Smooth muscle cell (in vitro differentiated cells): Measurements from ENCODE around the gene TUFT1. TPM values are rescaled to one million over a fixed set of nuclear protein-coding genes. Genes with fewer than 3 reads are reported as not detected.
A peak's percentile ranks its signal among the peaks of the same experiment; 100 is the strongest.

Source experiments
- DNase-seq: peaks from one replicate; lab custom pipeline; 2025; ENCODE audit not compliant: unreplicated experiment; lab: John Stamatoyannopoulos, UW
- H2AFZ ChIP-seq: fragments of 200-600 bp; sonication (generic); 2 replicates; pipeline ENCODE4 v1.6.0; 2016; ENCODE audit warnings: antibody characterized with exemption, low read depth, mild to moderate bottlenecking
- H3F3A ChIP-seq: fragments of 200-600 bp; sonication (generic); 2 replicates; pipeline ENCODE4 v1.6.0; 2017; ENCODE audit warnings: antibody characterized with exemption, low read depth
- H3K27ac ChIP-seq: fragments of 200-600 bp; sonication (generic); 2 replicates; pipeline ENCODE4 v1.5.1; 2016; ENCODE audit warnings: low read depth, mild to moderate bottlenecking
- H3K27me3 ChIP-seq: fragments of 200-600 bp; sonication (generic); 2 replicates; pipeline ENCODE4 v1.6.1; 2016; ENCODE audit warnings: low read depth, mild to moderate bottlenecking
- H3K36me3 ChIP-seq: fragments of 200-600 bp; sonication (generic); 2 replicates; pipeline ENCODE4 v1.5.1; 2016; ENCODE audit warnings: low read depth
- H3K4me1 ChIP-seq: fragments of 200-600 bp; sonication (generic); 2 replicates; pipeline ENCODE4 v1.5.1; 2016; ENCODE audit warnings: low read depth
- H3K4me2 ChIP-seq: fragments of 200-600 bp; sonication (generic); 2 replicates; pipeline ENCODE4 v1.6.0; 2016; ENCODE audit warnings: mild to moderate bottlenecking
- H3K4me3 ChIP-seq: fragments of 200-600 bp; sonication (generic); 2 replicates; pipeline ENCODE4 v1.5.1; 2016; ENCODE audit warnings: mild to moderate bottlenecking
- H3K79me2 ChIP-seq: fragments of 200-600 bp; sonication (generic); 2 replicates; pipeline ENCODE4 v1.6.0; 2016; ENCODE audit warnings: low read depth, mild to moderate bottlenecking
- H3K9ac ChIP-seq: fragments of 200-600 bp; sonication (generic); 2 replicates; pipeline ENCODE4 v1.6.0; 2016; ENCODE audit warnings: low read depth
- H3K9me3 ChIP-seq: fragments of 200-600 bp; sonication (generic); replicated peaks from 2 replicates; pipeline ENCODE4 v1.5.1; 2016; ENCODE audit warnings: low read depth
- H4K20me1 ChIP-seq: fragments of 200-600 bp; sonication (generic); 2 replicates; pipeline ENCODE4 v1.6.0; 2016; ENCODE audit warnings: low read depth
- WGBS: methylation state at CpG from one replicate; pipeline ENCODE4 v1.1.7; 2016; ENCODE audit warnings: low lambda C conversion rate; 5-methylcytosine and 5-hydroxymethylcytosine counted together
- polyA plus RNA-seq: library from polyadenylated mRNA; unstranded; fragments of >200 nt; fragmentation: Nextera tagmentation; extraction: Ambion mirVana; gene quantifications from 2 replicates; pipeline ENCODE4 v1.2.1, GENCODE V29; 2016
- total RNA-seq: library from RNA; depleted of rRNA; stranded (reverse); fragments of >200 nt; gene quantifications from 2 replicates; pipeline ENCODE4 v1.2.3, GENCODE V29; 2014
- TF ChIP-seq, protein P1 (sequence below): fragments of 200-600 bp; sonication (generic); IDR thresholded peaks from 2 replicates; pipeline ENCODE4 v1.5.1; 2017; ENCODE audit warnings: borderline replicate concordance, mild to moderate bottlenecking, antibody characterized with exemption; ENCODE audit not compliant: insufficient read depth, poor library complexity, severe bottlenecking

Gene TUFT1
- total and polyA plus RNA-seq, 2 experiments from 2014 or later = 15.1 to 20.0 TPM

DNA sequence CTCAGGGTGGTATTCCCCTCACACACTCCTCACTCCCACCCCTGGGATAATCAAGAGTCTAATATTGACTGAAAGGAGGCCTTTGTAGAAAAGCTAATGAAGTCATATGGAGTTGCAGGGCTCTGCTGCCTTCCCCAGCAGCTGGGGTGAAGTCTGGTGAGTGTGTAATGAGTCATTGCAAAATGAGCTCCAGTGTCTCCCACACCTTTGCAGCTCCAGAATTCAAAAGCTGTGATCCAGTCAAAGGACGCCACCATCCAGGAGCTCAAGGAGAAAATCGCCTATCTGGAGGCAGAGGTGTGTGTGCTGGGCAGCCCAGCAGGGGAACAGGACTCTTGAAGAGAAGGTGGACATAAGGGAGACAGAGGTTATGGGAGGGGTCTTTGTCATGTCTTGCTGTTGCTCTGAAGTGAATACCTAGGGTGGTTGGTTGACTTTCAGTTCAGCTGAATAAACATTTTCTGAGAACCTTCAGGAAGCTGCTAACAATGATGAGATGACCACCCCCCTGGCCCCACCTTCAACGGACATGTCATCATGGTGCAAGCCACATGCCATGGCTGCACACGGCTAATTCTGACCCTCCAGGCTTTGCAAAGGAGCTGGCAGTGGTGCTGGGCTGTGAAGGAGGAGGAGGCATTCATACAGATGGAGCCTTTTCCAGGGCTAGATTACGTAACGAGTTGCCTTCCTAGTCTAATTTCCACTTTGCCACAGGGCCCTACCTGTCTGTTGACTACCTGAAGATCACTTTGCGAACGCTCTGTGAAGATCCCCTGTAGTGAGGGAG is 39.5 kb downstream of the TUFT1 start:
- TF ChIP-seq, protein P1, sequence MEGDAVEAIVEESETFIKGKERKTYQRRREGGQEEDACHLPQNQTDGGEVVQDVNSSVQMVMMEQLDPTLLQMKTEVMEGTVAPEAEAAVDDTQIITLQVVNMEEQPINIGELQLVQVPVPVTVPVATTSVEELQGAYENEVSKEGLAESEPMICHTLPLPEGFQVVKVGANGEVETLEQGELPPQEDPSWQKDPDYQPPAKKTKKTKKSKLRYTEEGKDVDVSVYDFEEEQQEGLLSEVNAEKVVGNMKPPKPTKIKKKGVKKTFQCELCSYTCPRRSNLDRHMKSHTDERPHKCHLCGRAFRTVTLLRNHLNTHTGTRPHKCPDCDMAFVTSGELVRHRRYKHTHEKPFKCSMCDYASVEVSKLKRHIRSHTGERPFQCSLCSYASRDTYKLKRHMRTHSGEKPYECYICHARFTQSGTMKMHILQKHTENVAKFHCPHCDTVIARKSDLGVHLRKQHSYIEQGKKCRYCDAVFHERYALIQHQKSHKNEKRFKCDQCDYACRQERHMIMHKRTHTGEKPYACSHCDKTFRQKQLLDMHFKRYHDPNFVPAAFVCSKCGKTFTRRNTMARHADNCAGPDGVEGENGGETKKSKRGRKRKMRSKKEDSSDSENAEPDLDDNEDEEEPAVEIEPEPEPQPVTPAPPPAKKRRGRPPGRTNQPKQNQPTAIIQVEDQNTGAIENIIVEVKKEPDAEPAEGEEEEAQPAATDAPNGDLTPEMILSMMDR = no peak
- Histone ChIP-seq H3F3A (peaks cover 9% of the 10 kb centered on the region), H3K4me2 (no peak overlapping the region), H3K4me1 (no peaks in the 10 kb centered on the region), H4K20me1 (no peaks in the 10 kb centered on the region), H3K36me3 (peaks cover 7% of the 10 kb centered on the region), H3K9ac (no peak overlapping the region), H3K9me3 (no peaks in the 10 kb centered on the region), H3K27me3 (no peaks in the 10 kb centered on the region), H3K27ac (peak overlapping the region; percentile 30), H3K79me2 (no peaks in the 10 kb centered on the region), H3K4me3 (no peak overlapping the region), H2AFZ (no peak overlapping the region)
- no peak for DNase-seq
- WGBS = 69% methylated on average over 8 of the region's 8 CpGs

GRCh38 chr1:151581451-151581850 is 41.3 kb downstream of the TUFT1 start:
- Histone ChIP-seq H4K20me1 (no peaks in the 10 kb centered on the region), H3F3A (peaks cover 9% of the 10 kb centered on the region), H3K4me3 (no peak overlapping the region), H3K27ac (no peak overlapping the region), H3K9ac (no peak overlapping the region), H3K4me2 (no peak overlapping the region), H2AFZ (no peak overlapping the region), H3K36me3 (no peaks in the 10 kb centered on the region), H3K79me2 (no peaks in the 10 kb centered on the region), H3K9me3 (no peaks in the 10 kb centered on the region), H3K27me3 (no peaks in the 10 kb centered on the region), H3K4me1 (peaks cover 6% of the 10 kb centered on the region)
- TF ChIP-seq, protein P1 = no peak
- DNase-seq = no peak
- 82% methylated on average over 5 of the region's 5 CpGs for WGBS

DNA sequence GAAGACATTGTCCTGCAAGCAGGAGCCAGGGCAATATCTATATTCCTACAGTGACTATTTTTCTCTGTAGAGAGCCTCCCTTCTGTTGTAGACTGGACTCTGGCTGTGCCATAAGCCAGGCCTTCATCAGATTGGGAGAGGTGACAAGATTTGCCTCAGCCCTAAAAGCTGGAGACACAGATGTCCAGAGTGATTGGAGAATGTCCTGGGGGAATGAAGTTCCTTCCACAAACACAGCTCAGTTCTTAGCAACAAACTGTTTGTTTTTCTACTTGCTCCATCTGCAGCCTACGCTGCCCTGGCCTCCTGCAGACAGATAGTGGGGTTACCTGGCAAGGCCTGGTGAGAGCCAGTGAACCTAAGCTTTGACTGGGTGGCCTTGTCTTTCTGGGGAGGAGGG is 41.8 kb downstream of the TUFT1 start:
- 89% methylated on average over 1 of the region's 1 CpG for WGBS
- Histone ChIP-seq H3F3A (peaks cover 9% of the 10 kb centered on the region), H3K9me3 (no peaks in the 10 kb centered on the region), H3K4me2 (no peak overlapping the region), H4K20me1 (no peaks in the 10 kb centered on the region), H3K36me3 (no peaks in the 10 kb centered on the region), H3K27me3 (no peaks in the 10 kb centered on the region), H2AFZ (no peak overlapping the region), H3K4me1 (peaks cover 6% of the 10 kb centered on the region), H3K27ac (no peak overlapping the region), H3K4me3 (no peak overlapping the region), H3K9ac (no peak overlapping the region), H3K79me2 (no peaks in the 10 kb centered on the region)
- TF ChIP-seq, protein P1 = no peak
- DNase-seq = no peak

- Histone ChIP-seq H3K4me3 (no peak overlapping the region), H3K4me1 (peaks cover 6% of the 10 kb centered on the region), H3K4me2 (no peak overlapping the region), H3F3A (peaks cover 3% of the 10 kb centered on the region), H3K79me2 (no peaks in the 10 kb centered on the region), H3K9ac (no peak overlapping the region), H3K27ac (no peak overlapping the region), H4K20me1 (no peaks in the 10 kb centered on the region), H3K9me3 (no peaks in the 10 kb centered on the region), H2AFZ (no peak overlapping the region), H3K27me3 (no peaks in the 10 kb centered on the region), H3K36me3 (no peaks in the 10 kb centered on the region)
- WGBS = 82% methylated on average over 2 of the region's 2 CpGs
- no peak for DNase-seq
- TF ChIP-seq, protein P1 = no peak
These were observed 43.7 kb downstream of the TUFT1 start for GRCh38 chr1:151583796-151584195.
